ENCODE results near the gene GOLGA7B.

The GOLGA7B gene

DNA sequence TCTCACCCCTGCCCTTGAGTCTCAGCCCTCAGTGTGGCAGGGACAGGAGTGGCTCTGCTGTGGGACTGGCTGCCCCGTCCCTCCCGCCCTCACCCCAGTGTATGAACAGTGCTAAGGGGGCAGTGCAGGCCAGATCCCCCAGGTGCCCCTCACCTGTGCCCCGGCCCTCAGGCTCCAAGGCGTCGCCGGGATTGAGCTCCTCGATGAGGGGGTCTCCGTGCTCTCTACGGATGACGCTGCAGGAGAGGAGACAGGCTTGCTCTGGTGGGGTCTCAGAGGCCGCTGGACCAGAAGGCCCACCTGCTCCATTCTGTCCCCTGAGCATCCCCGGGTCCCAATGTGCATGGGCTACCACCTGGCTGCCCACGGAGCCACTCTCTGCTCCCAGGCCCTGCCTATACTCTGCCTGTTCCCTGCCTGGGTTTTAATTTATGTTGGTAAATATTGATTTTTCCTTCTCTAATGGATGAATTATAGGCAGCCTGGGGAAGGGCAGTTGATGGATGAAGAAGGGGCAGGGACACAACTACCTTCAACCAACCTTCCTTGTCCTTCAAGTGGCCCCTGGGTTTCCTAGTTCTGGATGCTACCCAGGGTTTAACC, 47.2 kb downstream of the GOLGA7B start:
- DNase-seq (ENCODE audit: low spot score): no peak

DNA sequence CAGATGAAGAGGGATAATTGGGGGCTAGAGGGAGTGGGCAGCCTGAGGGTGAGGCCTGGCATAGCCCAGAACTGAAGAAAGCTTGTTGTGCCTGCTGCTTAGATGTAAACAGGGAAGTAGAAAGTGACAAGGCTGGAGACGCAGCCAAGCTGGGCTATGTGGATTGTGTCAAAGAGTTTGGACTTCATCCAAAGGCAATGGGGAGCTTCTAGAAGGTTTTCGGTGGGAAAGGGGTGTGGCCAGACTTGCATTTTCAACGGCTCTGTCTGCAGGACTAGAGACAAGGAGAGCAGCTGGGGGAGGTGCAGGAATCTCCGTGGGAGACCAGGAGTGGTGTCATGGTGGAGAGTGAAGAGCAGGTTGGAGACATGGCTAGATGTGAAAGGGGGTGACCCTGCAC, 48.8 kb downstream of the GOLGA7B start:
- DNase-seq (ENCODE audit: low spot score): no peak

DNA sequence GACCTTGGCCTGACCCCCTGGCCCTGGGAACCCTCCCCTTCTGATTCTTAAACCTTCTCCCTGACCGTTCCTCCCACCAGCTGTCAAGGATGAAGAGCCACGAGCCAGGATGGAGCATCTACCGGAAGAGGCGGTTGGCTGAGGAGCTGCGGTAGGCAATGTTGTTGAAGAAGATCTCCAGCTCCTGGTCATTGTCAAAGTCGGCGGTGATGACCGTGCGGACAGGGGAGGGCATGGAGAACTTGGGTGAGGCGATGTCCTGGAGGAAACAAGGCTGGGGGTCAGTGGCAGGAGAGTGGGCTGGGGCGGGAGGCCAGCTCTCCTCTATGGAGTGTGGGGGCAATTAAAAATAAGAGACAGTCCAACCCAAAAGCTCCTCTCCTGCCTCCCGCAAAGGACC, 51.7 kb downstream of the GOLGA7B start:
- no peak for DNase-seq (ENCODE audit: low spot score)

DNA sequence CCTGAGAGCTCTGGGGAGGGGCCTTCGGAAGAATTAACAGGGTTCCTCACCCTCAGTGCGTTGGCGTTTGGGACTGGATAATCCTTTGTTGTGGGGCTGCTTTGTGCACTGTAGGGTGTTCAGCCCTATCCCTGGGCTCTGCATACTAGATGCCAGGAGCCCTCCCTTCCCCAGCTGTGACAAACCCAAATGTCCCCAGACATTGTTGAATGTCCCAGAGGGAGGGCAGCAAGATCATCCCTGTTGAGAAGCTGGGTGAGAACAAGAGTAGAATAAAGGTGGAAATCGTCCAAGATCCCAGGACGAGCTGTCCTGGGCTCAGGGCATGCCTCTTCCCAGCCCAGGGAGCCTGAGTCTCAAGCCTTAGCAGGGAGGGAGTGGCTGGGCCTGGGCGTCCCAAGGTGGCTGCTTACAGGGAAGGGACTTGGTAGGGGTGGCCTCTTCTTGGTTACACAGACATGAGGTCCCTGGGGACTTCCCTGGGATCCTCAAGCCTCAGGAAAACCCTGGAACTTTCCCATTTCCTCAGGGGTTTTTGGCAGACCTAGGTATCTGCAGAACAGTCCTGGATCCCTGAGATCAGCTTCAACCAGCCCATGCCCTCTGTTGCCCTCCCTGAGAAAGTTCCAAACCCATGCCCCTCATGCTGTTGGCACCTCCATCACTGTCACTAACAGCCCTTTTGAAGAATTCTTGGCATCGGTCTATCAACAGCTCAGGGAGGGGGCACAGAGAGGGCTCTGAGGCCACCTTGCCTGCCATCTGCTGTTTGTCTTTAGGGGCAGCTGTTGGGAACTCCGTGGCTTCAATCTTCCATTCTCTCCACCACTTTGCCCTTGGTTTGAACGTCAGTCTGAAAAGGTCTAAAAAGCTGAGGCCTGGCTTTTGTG, 53.7 kb downstream of the GOLGA7B start:
- no peak for DNase-seq (ENCODE audit: low spot score)

DNA sequence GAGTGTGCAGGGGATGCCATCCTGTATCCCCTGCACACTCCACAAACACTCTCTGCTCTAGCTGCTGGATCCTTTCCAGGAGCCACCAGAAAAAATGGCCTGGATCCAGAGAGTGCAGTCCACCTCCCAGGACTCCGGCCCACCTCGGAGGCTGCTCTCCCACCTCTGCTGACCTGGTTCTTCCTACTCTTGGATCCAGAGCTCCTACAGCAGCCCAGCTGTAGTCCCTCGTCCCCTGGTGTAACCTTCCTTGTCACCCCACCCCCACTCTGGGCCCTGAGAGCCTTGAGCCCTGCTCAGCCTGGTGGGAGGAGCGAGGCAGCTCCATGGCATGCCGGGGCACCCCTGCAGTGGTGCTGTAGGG, 54.4 kb downstream of the GOLGA7B start:
- DNase-seq (ENCODE audit: low spot score): no peak

DNA sequence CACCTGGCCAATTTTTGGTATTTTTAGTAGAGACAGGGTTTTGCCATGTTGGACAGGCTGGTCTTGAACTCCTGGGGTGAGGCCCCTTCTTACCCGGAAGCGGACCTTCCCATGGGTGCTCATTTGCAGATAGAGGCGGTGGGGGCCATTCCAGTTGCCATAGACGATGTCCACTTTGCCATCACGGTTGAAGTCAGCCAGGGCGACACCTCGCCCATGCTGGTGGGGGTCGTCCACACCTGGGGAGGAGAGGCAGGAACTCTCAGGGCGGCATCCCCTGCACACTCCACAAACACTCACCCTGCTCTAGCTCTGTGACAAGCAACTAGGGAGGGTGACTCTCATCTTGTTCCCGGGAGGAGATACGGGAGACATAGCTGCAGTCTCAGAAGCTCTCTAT, 54.9 kb downstream of the GOLGA7B start:
- DNase-seq (ENCODE audit: low spot score): no peak

DNA sequence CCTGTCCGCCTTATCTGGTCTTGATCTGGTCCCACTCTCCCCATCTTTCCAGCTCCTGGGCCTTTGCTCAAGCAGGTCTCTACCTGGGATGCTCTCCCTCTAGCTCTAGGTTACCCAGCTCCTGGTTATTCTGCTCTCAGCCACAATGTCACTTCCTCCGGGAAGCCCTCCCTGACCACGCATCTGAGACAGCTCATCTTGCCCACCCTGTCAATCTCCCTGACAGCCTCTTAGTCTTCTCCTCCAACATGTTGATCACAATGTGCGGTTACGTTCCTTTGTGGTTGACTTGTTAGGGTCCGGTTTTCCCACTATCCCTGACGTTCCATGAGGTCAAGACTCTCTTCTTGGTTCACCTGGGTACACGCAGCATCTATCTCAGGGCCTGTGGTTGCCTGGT, 55.6 kb downstream of the GOLGA7B start:
- no peak for DNase-seq (ENCODE audit: low spot score)

DNA sequence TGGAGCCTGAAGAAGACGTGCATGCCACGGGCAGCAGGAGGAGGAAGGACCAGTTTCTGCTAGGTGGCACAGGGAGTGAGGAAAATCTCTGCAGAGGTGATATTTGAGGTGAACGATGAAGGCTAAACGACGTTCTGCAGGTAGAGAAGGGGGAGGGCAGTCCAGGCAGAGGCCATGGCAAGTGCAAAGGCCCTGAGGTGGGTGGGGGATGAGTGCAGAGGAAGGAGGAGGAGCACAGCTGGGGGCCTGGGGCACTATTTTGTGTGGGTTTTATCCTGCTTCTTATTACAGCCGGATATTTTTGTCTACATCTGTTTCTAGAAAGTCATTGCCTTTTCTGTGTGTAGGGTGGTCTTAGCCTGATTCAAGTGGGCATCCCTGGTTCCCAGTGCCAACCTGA, 57.6 kb downstream of the GOLGA7B start:
- DNase-seq (ENCODE audit: low spot score): no peak

DNA sequence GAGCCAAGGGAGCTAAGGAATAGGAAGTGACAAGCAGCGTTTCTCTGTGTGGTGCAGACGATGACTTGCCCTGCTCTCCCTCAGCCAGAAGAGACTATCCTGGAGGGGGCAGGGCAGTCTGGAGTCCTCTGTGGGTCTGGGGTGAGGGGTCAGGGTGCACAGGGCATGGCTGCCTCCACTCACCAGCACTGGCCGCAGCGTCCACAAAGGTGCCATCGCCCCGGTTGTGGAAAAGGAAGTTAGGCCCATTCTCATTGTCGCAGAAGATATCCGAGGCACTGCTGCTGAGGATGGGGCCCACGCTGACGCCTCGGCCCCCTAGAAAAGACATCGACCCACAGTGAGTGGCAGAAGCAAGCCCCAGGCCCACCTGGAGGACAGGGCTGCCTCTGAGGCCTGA, 58.2 kb downstream of the GOLGA7B start:
- DNase-seq (ENCODE audit: low spot score): no peak

DNA sequence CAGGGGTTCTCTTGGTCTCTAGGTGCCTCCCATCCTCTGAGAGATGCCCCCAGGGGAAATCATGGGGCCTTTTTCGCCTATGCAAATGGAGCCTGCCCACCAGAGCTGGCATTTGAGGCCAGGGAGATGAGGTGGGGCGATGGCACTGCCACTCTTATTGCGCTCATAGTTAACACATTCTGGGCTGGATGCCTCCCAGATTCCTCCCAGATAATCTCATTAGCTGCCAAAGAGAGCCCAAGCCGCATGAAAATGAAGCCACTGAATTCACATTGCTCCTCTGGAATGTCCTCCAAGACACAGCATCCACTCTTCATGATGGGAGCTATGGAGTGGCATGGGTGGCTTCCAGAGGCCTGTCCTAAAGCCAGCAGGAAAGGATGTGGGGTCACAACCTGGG, 61.0 kb downstream of the GOLGA7B start:
- DNase-seq (ENCODE audit: low spot score): no peak

DNA sequence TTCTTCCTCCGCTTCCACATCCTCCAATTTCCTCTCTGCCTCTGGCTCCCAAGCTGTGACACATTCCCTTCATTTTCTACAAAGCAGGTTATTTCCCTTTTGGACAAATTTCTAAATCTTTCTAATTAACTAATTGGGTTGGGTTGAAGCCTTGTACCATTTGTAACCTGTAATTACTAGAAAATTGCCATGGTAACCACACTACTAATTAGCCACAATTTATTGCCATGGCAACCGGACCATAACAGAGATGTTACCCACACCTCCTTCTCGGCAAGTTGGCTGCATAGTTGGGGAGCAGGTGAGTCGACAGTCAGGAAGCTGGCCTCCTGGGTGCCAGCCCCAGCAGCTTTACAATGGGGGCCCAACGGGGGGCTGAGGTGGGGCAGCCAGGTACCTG, 61.6 kb downstream of the GOLGA7B start:
- DNase-seq (ENCODE audit: low spot score): no peak

DNA sequence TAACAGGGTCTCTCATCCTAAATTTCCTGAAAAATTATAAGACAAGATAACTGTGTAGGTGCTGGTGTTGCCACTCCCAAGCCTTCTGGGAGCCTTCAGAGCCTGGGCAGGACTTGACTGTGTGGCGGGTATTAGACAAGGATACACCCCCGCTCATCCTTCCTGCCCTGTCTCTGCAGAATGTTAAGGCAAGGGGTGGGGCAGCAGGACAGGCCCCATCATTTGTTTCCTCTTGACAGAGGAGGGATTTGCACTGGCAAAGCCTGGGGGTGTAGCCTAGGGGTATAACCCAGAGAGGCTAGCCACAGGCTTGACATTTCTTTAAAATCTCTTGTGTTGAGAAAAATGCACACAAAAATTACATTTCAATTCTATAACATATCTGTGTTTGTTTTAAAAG, 63.5 kb downstream of the GOLGA7B start:
- DNase-seq (ENCODE audit: low spot score): no peak

DNA sequence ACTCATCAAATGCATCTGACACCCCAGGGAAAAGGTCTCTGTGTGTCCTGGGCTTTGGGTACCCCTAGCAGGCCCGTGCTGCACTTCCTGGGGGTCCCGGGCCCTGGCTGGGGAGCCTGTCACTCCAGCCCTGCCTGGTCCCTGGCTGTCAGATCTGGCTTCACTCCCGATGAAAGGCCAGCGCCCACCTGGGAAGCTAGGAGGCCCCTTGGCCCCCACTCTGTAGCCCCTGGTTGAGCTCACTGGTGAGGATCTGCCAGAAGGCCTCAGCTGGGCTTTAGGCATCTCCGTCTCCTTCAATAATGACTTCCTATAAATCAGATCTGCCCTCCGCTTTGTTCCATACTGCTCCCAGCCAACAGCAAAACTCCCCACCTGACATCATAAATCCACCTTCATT, 64.0 kb downstream of the GOLGA7B start:
- DNase-seq (ENCODE audit: low spot score): no peak

DNA sequence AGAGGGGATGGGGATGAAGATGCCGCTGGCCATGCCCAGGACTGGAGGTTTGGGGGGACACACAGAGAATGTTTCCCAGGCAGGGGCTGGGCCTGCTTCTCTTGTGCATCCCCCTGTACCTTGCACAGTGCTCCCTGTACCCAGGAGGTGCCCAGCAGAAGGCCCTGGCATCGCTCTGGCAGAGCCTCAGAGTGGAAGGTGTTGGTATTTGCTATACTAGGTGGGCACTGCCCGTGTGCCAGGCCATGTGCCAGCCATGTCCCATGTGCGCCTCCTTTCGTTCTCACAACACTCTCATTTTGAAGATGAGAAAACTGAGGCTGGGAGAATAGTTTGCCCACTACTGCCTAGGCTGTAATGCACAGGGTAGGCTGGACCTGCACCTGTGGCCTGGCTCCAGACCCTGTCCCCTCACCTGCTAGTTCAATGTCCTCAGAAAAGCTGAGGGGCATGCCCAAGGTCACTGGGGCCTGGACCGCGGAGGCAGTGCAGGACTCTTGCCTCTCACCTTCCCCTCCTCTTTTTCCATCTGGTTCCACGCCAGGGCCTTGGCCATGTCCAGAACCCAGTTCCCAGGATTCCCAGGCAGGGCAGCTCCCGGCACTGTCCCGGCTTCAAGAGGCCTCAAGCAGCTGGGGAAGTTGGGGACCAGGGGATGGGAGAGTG, 64.7 kb downstream of the GOLGA7B start:
- DNase-seq (ENCODE audit: low spot score): no peak

DNA sequence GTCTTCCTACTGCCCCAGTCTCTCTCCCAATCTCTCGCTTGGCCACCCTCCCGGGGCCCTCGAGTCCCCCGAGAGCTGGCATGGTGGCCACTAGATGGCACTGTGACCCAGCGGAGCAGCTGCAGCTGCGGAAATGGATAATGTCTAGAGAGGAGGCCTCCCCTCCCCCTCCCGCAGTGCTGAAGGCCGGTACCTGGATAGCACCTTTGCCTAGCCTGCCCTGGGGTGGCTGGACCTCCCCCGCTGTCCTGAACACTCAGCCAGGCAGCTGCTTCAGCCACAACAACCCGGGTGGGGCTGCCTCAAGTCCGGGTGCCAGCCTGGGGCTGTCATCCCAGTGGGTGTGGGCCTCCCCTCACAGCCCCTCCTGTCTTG, 65.2 kb downstream of the GOLGA7B start:
- DNase-seq (ENCODE audit: low spot score): peak; percentile 78

DNA sequence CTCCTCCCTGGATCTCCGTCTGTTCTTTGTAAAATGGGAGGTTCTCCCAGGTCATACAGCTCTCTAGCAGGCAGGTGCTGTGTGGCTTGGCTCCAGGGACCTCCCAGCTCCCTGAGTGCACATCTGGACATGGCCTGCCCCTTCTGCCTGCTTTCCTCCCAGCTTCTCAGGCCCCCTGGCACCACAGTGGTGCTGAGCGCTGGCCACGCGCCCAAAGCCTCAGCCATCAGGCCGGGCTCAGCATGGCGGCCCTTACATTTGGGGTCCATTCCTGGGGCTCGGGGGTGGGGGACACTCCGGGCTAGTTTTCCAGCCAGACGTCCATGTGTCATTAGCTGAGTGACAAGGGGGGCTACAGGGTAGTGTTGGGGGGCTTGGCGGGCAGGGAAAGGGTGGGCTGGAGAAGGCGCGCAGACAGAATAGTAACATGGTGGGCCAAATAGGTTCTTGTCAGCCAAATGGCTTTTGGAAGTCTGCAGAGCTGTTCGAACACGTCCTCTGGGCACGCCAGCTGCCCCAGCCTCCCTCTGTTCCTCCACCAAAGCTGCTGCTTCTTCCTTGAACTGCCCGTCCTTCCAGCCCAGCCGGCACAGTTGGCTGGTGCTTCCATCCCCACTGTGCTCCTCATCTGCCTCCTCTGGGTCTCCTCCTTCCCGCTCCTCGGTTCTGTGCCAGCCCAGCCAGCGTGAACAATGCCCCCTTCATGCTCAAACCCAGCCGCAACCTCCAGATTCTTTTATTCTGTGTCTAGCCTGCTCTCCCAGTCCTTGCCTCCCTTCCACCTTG, 65.9 kb downstream of the GOLGA7B start:
- DNase-seq (ENCODE audit: low spot score): no peak

DNA sequence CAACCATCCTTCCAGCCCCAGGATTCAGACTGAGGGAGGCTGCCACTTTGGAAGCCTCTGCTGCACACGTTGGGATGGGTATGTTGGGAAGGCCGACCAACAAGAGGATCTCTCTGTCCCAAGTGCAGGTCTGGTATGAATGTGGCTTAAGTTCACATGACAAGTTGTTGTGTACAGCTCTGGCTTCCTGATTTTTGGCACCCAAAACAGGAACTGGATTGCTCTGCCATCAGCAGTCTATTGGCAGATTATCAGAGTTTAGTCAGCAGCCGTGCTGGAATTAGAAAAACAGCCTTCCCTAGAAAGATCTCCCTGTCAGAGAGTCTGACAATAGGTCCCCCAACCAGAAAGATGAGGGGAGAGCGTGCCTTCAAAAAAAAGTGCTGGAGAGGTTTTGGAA, 66.9 kb downstream of the GOLGA7B start:
- DNase-seq (ENCODE audit: low spot score): no peak

DNA sequence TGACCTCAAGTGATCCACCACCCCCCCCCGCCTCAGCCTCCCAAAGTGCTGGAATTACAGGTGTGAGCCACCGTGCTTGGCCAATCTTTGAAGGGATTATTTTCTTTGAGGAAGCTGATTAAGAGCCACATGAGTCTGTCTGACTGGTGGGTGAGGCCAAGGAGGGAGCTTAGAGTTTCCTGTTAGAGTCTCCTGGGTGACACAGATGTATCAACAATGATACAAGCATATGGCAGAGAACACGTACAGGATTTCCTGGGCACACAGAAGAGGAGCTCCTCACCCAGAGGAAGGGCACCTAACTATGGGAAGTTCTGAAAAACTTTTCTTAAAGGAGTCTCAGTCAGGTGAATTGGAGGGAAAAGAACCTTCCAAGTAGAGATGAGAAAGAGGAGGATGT, 69.4 kb downstream of the GOLGA7B start:
- peak; percentile 8 for DNase-seq (ENCODE audit: low spot score)

DNA sequence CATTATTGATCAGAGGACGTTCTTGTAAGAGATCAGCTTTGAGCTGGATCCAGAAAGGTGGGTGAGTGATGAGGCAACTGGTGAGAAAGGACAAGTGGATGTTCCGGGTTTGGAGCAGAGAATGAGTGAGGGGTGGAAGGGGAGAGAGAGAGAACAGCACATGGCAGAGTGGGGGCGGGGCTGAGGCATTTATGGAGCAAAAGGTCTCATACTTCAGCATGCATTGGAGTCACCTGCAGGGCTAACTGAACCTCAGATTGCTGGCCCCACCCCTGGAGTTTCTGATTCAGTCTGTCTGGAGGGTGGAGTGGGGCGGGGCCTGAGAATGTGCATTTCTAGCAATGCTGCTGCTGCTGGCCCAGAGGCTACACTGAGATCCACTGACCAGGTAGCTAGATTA, 71.2 kb downstream of the GOLGA7B start:
- no peak for DNase-seq (ENCODE audit: low spot score)
